GM18868 (cell line): ENCODE results near the gene POU2AF3.
"Not testable (repeated sequence)": the region's sequence is repeated elsewhere in the genome, so short reads cannot be mapped to it uniquely, and the experiment has no call there.

ENCODE experiments used
- ATAC-seq: cut with Tn5 transposase; IDR thresholded peaks from one replicate; pipeline ENCODE4 v1.9.1; 2021; ENCODE audit warnings: mild to moderate bottlenecking, moderate library complexity; ENCODE audit not compliant: unreplicated experiment

Gene POU2AF3

GRCh38 chr11:111300569-111300968 lies 2.2 kb downstream of the POU2AF3 start:
- ATAC-seq = no peak

GRCh38 chr11:111301004-111301841 lies 2.9 kb downstream of the POU2AF3 start:
- no peak for ATAC-seq

DNA sequence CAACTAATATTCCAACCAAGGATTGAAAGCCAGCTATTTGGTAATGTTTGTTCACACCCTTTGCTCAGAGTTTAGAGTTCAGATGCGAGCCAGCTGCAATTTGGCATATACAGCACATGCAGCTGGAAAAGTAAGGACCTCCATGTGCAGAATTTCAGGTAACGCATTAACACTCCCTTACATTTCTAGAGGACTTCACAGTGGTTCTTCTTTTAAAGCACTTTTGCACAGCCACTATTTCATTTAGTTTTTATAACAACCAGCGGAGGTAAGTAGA lies 3.4 kb downstream of the POU2AF3 start:
- ATAC-seq = no peak

GRCh38 chr11:111302298-111302697 lies 4.0 kb downstream of the POU2AF3 start:
- ATAC-seq = no peak

- ATAC-seq = no peak
Measured at GRCh38 chr11:111303461-111303860, 5.1 kb downstream of the POU2AF3 start.

DNA sequence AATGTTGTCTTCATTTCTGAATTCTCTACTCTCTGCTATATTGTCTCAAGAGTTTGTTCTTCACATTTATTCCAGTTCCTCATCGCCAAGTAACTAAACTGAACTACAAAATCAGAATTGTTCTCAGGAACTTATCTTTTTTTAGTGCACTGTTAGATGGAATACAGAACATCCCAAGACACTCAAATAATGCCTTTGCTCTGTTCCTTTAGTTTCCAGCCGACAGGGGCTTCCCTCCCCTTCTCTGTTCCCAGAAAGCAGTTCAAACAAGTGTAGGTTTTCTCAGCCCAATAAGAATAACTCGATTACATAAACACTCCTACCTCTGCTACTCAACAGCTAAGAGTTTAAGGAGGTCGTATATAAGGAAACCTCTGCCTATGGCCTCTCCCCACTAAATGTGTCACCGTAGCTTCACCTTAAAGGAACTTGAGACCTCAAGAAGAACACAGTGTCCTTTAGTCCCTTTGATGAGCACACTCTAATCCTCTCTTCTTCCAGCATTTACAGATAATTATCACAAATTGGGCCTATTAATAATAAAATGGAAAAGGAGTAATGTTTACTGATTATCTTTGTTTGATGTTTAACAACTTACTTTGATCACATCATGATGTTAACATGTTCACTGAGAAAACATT lies 6.9 kb downstream of the POU2AF3 start:
- no peak for ATAC-seq

DNA sequence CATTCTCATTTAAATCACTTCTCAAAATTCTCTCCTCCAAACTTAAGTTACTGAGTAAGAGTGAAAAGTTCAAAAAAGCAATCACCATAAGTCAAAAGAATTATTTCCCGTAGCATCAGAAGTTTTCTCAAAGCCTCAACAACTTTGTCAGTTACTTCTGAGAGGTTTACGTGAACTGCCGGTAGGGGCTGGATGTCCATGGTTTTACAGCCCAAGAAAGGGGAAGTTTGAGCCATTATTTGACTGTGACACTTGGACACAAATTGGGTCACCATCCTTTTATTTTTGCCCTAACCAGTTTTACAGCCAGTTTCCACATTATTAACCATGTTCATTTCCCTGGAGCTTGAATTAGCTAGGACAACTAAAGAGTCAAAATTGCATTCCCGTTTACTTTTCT lies 7.5 kb downstream of the POU2AF3 start:
- ATAC-seq = no peak

DNA sequence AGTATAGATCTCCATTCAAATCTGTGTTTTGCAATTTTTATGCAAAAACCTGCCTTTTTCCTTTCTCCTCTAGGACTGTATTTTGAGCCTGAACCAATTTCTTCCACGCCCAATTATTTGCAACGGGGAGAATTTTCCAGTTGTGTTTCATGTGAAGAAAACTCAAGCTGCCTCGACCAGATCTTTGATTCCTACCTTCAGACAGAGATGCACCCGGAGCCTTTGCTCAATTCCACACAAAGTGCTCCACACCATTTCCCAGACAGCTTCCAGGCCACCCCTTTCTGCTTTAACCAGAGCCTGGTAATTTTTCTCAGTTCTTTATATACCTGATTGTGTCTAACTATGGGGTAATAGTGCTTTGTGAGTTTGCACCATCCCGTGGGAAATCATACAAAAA lies 8.0 kb downstream of the POU2AF3 start:
- no peak for ATAC-seq

DNA sequence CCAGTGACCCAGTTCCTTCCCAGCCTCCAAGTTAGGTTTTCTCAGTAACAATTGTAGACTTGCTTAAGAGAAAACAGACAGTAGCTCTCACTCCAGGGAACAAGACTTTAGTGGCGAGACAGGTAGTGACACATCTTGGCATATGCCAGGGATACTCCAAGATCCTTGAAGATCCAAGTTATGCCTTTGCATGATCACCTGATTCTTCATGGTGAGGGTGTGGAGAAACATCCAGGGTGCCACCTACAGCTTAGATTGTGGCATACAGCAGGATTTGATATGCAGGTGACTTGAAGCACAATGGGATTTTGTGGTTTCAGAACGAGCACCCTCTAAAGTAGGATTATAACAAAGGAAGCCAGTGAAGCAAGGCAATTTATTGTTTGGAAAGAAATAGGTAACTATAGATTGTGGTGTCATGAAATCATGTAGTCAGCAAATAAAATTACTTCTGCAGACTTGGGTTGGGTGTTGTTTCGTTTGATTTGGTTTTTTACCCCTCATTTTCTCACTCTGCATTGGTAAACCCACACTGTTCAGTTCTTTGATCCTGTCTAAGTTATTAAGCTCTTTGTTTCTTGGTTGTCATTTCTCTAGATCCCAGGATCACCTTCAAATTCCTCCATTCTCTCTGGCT lies 9.2 kb downstream of the POU2AF3 start:
- ATAC-seq = no peak

DNA sequence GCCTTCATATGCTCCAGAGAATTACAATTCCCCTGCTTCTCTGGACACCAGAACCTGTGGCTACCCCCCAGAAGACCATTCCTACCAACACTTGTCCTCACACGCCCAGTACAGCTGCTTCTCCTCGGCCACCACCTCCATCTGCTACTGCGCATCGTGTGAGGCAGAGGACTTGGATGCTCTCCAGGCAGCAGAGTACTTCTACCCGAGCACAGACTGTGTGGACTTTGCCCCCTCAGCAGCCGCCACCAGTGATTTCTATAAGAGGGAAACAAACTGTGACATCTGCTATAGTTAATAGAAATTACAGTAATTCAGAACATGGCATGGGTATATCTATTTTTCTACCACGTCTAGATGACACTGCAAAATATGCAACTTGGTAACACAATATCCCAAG lies 9.8 kb downstream of the POU2AF3 start:
- ATAC-seq = no peak

DNA sequence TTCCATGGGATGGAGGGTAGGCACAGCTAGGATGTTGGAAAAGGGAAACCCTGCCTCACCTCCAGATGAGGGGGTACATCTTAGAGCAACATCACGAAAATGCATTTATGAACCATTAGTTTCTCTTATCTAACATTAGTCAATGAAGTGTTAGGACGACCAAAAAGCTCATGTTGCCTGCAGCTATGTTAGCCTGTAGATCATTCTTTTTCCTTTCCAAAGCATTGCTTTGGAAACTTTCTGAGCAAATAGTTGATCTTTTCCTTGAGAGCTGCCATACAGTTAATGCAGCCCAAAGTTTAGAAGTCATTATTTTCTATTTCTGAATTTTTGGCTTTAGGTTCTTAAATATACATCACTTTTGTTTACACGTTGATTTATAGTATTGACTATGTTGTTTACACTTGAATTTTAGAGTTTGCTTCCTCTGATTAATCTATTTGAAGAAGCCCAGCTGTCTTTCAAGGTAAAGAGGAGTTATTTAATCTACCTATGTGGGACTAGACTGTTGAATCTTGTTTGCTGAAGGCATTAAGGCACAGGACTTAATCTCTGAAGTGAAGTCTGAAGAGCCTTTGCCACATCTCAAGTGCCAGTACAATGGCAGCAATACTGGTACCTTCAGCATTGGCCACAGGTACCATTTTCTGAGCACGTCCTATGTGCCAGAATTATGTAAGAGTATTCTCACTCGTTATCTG lies 11.0 kb downstream of the POU2AF3 start:
- no peak for ATAC-seq

GRCh38 chr11:111310088-111310487 lies 11.7 kb downstream of the POU2AF3 start:
- no peak for ATAC-seq

DNA sequence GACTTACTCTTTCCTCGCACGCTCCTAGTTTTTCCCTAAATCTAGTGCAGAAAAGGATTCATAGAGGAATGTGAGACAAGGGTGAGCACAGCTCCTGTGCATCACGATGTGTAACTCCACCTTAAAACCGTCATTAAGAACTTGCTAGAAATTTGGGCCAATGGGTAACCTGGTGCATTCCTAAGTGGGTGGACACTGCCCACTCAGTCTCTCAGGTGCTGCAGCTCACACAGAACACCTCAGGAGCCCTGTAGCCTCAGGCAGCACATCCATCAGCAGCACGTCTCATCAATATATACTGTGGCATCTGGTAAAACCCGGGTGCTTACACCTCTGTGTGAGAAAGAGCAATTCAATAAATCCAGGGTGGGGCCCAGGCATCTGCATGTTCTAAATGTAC lies 12.4 kb downstream of the POU2AF3 start:
- no peak for ATAC-seq

- ATAC-seq = no peak
Measured at GRCh38 chr11:111312076-111312475, 13.7 kb downstream of the POU2AF3 start.

DNA sequence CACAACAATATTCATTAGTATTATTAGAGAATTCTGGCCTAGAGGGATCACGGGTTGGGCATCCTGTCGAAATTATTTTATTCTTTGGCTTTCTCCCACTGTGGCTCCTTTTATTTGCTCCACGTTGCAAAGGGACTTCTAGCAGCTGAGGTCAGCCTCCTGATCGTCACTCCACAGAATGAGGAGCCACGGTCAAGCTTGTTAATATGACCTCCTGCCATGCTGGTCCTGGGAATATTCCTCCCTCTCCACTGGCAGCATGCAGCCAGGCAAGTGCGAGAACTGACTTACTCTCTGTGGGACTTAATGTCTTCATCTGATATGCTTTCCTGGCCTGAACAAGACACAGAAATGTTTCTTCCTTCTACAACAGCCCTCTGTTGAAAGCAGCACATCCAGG lies 20.9 kb downstream of the POU2AF3 start:
- no peak for ATAC-seq

- ATAC-seq = not testable (repeated sequence)
Measured at GRCh38 chr11:111320199-111320598, 21.9 kb downstream of the POU2AF3 start.

- ATAC-seq = no peak
Measured at GRCh38 chr11:111320728-111321568, 22.6 kb downstream of the POU2AF3 start.

DNA sequence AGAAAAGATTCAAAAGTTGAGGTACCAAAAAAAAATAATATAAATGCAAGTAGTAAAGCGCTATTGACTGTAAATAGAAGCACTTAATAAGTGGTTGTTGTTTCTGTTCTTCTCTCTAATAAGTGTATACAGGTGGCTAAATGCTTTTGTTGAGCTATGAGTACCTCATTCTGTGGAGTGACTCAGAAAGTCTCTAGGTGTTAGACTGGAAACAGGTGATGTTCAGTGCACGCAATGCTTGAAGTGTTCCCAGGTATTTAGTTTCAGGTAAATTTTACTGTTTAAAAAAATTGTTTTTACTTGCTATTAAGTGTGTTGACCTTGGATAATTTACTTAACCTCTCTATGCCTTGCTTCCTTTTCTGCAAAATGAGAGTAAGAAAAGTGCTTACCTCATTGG lies 24.2 kb downstream of the POU2AF3 start:
- no peak for ATAC-seq

- no peak for ATAC-seq
Measured at GRCh38 chr11:111324277-111324720, 26.0 kb downstream of the POU2AF3 start.

DNA sequence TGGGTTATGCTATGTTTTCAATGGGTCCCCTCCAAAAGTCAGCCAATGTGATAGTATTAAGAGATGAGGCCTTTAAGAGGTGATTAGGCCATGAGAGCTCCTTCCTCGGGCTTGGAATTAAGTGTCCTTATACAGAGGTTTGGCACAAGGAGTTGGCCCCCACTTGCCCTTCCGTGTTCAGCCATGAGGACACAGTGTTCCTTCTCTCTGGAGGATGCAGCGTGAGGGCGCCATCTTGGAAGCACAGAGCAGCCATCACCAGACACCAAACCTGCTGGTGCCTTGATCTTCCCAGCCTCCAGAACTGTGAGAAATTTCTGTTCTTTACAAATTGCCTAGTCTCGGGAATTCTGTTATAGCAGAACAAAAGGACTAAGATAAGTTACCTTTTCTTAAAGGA lies 26.9 kb downstream of the POU2AF3 start:
- ATAC-seq = no peak

- no peak for ATAC-seq
Measured at GRCh38 chr11:111326824-111327223, 28.5 kb downstream of the POU2AF3 start.
